ENCODE data around the gene ONECUT1.
"Not testable (repeated sequence)": the region's sequence is repeated elsewhere in the genome, so short reads cannot be mapped to it uniquely, and the experiment has no call there.

The ONECUT1 gene

DNA sequence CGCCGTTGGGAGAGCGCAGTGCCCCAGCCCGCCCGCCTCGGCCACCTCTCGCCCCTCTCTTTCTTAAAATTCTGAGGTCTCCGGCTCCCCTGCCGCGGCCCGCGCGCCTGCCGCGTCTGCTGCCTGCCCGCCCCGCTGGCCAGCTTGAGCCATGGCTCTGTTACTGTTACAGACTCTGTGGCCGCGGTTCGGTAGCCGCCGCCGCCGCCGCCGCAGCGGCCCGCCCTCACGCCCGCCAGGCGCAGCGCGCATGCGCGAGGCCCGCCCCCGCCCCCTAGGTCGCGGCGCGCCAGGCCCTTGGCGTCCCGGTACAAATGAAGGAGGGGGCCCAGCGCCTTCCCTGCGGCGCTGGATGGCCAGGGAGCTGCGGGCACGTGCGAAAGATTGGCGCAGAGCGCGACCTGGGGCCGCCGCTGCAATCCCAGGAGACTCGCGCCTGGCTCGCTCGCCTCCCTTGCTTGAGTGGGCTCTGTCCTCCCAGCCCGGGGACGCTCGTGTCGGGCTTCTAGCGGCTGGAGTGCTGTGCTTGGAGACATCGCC, at the start of gene ONECUT1:
ONECUT1 (minus strand) TSS at position 168 of the 540 bp plus-strand sequence. CDS start 452 bp downstream, outside the sequence.
- peak; percentile 40 to 55 for DNase-seq (ENCODE audit: low read depth in 2 of 2)

DNA sequence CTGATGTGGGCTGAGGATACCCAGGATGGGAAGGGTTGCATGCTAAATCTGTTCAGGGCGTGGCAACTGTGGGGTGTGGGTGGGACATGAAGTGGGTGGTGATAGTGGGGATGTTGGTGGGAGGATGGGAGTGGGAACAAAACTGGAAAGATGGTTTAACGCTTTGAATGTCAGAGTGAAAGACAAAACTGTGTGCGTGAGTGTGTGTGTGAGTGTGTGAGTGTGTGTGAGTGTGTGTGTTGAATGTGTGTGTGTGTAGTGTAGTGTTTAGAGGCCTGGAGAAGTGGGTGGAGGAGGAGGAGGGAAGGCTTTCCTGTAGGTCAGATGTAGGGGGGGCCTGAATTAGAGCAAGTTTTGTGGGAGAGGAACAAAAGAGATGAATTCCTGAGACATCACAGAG, 44.2 kb upstream of the ONECUT1 start:
- no peak for DNase-seq (ENCODE audit: low read depth in 2 of 2)

DNA sequence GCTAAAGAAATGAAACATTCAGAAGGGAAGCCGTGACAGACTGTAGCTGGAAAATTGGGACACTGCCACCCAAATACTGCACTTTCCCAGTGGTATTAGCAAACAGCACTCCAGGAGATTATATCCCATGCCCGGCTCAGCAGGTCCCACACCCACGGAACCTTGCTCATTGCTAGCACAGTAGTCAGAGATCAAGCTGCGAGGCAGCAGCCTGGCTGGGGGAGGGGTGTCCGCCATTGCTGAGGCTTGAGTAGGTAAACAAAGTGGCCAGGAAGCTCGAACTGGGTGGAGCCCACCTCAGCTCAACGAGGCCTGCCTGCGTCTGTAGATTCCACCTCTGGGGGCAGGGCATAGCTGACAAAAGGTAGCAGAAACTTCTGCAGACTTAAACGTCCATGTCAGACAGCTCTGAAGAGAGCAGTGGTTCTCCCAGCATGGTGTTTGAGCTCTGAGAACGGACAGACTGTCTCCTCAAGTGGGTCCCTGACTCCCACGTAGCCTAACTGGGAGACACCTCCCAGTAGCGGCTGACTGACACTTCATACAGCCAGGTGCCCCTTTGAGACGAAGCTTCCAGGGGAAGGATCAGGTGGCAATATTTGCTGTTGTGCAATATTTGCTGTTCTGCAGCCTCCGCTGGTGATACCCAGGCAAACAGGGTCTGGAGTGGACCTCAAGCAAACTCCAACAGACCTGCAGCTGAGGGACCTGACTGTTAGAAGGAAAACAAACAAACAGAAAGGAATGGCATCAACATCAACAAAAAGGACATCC, 34.2 kb upstream of the ONECUT1 start:
- DNase-seq (ENCODE audit: low read depth in 2 of 2), result not testable (repeated sequence)

DNA sequence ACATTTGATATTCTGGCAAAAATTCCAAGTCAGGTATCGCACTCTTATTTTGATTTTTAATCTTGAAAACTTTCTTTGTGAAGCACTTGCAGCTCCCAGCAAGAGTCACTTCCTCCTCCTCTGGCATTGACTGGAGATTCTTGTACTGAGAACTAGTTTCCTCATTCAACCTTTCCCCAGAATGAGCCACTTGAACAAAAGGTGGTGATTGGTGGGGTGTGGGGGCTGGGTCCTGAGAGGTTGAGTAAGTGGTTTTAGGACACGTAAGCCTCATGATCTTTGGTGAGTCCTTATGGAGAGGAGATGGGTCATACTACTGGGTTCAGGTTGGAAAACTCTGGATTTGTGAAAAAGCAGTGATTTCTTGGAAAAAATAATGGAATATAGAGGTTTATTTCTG, 32.3 kb upstream of the ONECUT1 start:
- DNase-seq (ENCODE audit: low read depth in 2 of 2), result no peak

DNA sequence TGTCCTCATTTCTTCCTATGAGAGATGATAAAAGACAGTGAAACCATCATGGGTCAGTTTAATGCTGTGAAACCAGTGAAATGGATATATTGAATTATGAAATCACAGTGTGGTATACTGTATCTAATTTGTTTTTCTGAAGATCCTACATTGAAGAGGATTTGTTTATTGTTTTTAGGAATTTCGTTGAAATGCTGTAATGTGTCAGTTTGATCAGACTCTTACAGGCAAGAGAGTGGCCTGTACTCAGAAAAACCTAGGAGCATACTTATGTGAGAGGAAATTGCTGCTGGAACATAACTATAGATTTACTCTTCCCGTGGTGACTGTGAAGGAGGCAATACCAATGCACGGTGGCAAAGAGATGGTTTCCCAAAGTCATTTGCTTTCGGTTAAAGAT, 29.1 kb upstream of the ONECUT1 start:
- DNase-seq (ENCODE audit: low read depth in 2 of 2), result no peak

DNA sequence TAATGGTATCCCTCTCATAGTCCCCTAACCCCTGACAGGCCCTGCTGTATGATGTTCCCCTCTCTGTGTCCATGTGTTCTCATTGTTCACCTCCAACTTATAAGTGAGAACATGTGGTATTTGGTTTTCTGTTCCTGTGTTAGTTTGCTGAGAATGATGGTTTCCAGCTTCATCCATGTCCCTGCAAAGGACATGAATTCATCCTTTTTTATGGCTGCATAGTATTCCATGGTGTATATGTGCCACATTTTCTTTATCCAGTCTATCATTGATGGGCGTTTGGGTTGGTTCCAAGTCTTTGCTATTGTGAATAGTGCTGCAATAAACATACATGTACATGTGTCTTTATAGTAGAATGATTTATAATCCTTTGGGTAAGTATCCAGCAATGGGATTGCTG, 25.8 kb upstream of the ONECUT1 start:
- not testable (repeated sequence) for DNase-seq (ENCODE audit: low read depth in 2 of 2)

DNA sequence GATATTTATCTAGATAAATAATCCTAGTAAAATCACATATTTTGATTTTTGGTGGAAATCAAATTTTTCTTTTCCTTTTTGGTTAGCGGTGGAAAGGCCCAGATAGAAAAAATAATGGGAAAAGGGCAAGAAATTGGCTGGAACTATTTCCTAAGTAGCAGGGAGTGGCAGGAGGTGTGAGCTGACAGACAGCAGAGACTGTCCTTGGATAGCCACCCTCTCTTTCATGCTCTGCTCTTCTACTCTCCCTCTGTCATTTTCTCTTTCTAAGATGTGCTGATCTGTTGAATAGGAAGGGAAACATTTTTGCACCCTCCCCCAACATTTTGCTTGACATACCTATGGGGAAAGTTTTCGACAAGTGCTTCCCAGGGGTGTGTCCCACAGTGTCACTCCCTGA, 18.9 kb upstream of the ONECUT1 start:
- no peak for DNase-seq (ENCODE audit: low read depth in 2 of 2)

DNA sequence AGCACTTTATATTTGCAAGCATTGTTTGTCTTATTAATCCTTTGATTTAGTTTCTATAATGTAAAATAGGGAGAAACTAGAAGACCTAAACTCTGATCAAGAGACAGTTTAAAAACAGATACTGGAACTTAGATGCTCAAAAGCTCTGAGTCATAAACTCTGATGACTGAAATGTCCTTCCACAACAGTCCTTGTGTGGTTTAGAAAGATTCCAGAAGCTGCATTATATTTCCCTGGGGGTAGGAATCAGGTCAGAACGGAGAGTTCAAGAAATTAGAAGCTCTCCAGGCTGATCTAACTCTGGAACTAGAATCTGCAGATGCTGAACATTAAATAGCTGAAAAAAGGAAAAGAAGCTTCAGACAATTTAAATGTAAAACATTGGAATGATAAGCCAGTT, 18.3 kb upstream of the ONECUT1 start:
- DNase-seq (ENCODE audit: low read depth in 2 of 2), result no peak

DNA sequence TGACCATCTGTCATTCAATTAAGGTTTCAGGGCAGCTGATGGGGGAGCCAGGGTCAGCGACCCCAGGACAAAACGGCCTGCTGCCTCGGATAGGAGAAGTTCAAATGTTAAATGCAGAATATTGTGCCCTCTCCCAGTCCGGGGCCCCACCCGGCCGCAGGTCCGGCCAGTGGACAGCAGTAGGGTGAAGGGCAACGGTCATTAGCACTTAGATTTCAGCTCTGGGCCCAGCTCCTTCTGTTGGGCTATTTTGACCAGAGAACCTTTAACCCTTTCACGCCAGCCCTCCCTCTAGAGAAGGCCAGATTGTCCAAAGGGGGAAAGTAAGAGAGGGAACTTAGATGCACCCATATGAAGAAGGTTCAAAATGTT, 16.1 kb upstream of the ONECUT1 start:
- no peak for DNase-seq (ENCODE audit: low read depth in 2 of 2)

DNA sequence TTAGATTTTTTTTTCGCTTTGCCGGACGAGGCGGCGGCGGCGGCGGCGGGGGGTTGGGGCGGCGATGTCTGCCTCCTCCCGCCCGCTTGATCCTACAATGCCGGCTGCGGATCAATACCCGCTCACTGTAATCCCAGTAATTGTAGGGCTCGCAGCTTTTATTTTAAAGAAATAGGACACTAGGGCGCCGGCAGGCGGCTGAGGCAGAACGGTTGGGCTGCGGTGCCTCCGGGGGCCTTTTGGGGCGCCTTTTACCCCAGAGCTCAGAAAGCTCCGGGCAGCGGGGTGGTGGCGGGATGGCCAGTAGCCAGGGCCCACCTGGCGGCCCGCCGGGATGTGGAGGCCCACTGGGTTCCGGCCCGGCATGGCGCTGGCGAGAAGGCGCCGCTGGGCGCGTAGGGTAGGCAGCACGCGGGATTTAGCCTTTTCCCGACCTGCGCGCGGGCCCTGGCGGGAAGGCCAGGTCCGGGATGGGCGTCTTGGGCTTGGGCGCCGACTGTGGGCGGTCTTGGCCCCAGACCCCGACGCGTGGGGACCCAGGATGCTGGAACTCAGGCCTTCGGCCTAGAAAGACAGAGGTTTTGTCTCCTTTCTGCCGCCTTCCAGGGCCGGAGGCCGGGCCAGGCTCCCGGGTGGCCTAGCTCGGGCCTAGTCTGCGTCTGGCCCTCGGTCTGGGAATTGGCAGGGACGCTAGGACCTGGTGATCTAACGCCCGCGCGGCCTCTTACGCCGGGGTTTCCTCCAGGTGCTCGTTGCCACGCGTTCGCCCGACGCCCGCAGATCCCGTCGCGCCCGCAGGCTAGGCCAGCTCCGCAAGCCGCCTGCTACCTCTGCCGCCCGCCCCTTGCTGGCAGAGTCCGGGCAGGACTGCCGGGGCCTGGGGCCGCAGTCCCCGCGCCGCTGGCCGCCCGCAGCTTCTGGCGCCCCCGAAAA, 15.5 kb upstream of the ONECUT1 start:
- no peak for DNase-seq (ENCODE audit: low read depth in 2 of 2)

DNA sequence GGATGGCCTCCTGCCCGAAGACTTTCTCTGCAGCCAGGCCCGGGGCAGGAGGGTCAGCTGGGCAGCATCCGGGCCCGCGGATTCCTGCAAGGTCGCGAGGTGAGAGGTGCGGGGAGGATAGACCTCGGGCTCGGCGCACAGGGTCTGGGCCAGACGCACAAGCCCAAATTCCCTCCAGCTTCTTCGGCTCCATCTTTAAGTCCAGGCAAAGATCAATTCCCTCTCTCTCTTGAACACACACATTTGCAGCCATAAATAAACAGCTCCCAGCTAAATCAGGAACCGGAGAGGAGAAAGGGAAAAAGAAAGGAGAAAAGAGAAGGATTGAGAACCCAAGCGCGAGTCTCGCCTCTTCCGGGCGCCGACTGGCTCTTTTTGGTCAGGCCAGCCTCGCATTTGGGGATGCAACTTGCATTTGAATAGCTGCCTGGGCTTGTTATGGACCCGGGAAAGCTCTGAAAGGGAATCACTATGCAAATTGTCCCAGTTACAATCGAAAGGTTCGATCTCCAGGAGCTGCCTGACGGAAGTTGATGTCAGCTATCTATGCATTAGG, 14.5 kb upstream of the ONECUT1 start:
- no peak for DNase-seq (ENCODE audit: low read depth in 2 of 2)

DNA sequence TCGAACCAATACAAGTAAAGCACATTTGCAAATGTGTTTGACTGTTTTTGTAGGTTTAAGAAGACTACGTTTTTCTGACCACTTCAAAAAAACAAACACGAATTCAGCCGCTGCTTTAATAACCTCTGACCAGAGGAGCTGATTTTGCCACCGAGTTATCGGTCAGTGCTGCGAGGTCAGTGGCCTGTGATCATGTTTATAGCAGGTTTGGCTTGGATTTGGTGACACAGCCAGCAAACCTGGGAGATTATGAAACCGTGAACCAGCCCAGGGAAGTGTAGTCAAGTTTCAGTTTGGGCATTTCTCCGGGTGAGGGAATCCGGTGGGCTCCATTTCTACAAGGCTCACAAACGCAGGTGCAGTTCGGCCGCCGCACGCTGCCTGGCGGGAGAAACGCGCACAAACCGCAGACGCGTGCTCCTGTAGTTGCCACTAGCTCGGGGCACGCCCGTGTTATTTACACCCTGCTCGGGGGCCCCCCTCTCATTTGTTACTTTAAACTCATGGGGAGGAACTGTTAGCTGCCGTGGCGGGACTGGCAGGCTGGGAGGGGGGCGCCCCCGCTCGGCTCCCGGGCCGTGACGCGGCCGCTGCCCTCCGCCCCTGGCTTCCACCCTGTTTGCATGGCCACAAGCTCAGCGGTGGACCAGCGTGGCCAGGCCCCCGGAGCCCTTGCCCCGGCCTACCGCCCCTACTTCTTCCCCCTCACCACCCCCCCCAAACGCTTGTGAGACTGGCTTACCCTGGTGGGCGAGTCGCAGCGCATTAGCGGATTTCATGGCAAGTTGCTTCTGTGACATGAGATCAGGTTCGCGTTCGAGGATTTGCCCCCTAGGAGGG, 13.6 kb upstream of the ONECUT1 start:
- no peak for DNase-seq (ENCODE audit: low read depth in 2 of 2)

DNA sequence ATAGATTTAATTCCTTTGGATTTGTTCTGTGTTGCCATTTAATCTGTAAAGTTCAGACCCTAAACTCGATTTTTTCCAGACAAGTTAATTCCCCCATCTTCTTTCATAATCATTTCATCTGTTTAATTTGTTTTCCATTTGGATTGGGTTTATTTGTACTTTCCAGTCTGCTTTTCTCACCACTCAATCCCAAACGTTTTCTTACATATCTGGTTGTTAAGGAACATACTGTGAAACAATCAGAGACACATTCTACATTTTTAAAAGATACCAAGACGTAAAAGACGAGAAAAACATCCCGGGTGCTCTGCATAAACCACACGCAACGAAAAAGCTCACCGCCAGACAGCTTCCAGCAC, 13.0 kb upstream of the ONECUT1 start:
- DNase-seq (ENCODE audit: low read depth in 2 of 2), result no peak

DNA sequence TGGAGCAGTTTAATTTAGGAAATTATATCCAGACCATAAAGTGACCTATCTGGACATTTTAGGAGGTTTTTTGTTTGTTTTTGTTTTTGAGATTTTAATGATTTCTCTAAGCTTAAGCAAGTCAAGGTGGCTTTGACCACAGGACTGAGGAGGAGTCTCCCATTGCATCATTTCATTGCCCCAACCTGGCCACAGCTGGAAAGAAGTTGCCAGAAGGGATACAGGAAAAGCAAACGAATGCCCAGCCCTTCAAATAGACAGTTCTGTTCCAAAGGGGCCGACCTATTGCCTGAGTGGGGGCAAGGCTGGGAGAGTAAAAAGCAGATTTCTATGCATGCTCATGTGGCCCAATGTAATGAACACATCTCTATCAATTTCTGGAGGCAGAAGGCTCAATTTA, 12.0 kb upstream of the ONECUT1 start:
- DNase-seq (ENCODE audit: low read depth in 2 of 2), result no peak

DNA sequence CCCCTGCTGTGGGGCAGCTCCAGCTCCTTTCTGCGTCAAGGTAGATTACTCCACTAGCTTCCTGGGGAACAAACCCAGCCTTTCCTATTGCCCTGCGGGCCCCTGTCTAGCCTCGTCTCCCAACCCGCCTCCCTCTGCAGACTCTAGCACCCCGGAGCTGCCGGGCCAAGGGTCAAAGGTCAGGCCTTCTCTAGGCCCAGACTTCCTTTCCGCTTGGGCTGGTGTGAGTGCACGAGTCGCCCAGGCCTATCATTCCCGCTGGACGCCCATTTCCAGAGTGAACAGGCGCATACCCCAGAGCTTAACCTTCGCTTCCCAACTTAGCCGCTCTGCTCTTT, 11.6 kb upstream of the ONECUT1 start:
- no peak for DNase-seq (ENCODE audit: low read depth in 2 of 2)

DNA sequence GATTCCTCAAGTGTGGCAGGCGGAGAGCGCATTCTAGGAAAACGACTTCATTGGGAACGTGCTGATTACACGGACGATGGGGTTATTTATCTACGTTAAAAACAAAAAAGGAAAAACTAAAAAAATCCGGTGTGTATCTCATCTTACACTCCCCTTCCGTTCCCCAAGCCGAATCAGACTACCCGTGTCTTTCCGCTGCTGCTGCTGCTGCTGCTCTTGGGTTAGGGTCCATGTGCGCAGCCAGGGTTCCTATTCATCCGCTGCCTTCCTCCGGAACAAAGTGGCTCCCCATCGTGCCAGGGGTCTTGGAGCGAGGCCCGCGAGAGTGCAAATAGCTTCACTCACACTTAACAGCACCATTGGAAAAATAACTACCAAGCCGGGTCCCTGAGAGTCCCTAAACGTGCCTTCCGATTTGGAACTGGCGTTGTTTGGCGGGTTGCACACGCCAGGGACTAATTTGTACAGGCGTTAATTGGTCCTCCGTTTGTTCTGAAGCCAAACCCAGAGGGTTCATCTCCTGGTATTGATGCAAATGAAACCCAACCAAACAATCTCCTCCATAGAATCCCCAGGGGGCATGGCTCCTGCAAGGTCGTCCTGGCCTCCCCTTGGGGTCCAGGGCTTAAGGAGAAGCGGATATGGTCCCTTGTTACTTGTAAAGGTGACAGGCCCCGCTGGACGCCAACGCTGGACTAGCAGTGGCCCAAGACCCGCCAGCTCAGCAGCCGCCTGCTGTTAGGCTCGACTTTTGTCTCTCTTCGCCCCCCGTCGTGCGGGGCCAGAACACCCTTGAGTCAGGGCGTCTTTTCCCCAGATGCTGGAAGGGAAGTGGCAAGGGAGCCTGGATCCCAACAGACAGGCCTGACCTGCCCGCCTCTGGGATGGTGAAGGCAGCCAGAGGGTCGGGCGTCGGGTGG, 11.0 kb upstream of the ONECUT1 start:
- no peak for DNase-seq (ENCODE audit: low read depth in 2 of 2)

DNA sequence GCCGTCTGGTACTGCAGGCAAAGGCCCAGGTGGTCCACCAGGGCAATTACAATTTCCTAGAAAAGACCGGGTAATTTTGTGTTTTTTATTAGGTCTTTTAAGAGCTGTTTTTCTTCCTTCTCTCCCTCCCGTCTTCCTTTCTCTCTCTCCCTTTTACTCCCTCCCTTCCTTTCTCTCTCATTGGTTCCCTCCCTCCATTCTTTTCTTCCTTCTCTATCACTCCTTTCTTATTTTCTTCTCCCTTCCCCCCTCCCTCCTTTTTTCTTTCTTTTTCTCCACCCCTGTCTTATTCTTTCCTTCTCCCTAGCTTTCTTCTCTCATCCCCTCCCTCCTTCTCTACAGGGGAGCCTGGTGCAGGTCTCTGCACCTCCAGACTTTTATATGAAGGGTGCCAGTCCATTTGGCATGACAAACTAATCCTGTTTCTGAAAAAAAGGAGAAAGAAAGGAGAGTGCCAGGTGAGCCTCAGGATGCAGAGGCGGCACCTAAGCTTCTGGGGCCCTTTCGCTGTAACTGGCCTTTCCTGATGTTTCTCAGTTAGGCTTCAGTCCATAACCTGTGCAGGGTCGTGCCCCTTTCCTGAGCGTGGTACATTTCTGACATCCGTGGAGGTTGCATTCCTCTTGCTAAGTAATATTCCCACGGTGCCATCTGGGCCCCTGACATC, 9.1 kb upstream of the ONECUT1 start:
- no peak for DNase-seq (ENCODE audit: low read depth in 2 of 2)

DNA sequence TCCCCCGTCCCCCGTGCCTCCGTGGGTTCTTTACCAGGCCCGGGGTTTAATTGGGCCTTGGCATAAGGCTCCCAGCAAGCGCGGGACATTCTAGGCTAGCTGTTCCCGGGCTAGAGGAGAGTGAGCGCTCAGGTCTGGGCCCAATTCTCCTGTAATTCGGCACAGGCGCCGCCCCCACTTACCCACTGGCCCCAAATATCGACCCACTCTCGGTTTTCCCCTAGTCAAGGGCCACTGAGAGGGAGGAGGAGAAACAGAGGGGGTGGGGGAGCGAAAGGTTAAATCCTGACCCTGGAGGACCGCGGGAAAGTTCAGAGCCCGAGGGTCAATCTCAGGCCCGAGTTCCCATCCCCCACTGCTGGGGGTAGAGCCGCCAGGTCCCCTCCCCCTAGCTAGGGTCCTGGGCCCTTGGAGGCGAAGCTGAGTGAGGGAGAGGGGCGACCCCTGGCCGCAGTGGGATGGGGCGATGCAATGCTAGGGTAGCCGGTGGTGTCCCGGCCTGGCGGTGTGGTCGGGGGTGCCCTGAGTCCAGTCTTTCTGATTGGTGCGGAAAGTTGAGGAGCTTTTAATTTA, 8.5 kb upstream of the ONECUT1 start:
- no peak for DNase-seq (ENCODE audit: low read depth in 2 of 2)

DNA sequence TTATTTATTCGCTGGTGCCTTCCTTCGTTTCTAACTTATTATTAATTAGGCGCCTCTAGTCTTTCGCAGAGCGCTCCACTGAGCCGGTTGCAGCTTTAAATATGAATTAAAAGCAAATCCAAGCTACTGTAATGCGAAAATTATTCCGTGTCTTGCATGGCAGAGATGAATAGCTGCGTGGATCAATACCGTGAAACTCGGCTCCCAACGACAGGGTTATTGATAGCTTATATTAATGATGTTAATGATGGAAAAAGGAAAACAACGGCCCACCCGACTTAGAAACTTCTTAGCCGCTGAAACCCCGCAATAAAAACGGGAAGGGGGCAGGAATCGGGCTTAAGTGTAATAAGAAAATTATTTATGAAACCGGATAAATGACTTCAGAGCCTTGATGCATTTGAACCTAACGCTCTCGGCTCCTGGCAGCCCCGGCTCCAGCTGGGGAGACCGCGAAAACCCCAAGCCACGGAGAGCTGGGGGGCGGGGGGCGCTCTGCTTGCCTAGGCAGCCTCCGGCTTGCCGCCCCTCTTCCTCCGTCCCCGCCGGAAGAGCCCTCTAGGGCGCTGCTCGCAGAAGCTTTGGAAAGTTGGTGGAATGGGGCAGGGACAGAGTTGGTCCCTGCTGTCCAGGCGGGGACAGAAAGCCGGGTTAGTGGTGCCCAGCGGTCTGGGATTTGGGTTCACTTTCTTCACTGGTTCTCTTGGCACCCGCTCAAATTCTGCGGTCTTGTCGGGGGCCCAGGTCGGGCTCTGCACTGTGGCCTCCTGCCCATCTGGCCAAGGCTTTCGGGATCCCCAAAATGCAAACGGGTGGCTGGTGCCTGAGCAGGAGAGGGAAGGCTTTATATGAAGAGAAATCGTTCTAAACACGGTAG, 7.7 kb upstream of the ONECUT1 start:
- DNase-seq (ENCODE audit: low read depth in 2 of 2), result no peak
